ENCODE measurements around the gene SLC3A2.

The SLC3A2 gene

GRCh38 chr11:62909107-62909894 is 28.6 kb downstream of the SLC3A2 start:
- no peak for DNase-seq (ENCODE audit: low read depth in 1 of 2, low spot score in 1 of 2)

- DNase-seq (ENCODE audit: low read depth in 1 of 2, low spot score in 1 of 2): no peak
Observed at GRCh38 chr11:62910141-62910882, 29.6 kb downstream of the SLC3A2 start.

- DNase-seq (ENCODE audit: low read depth in 1 of 2, low spot score in 1 of 2): no peak
Observed at GRCh38 chr11:62911137-62912130, 30.7 kb downstream of the SLC3A2 start.

- no peak for DNase-seq (ENCODE audit: low read depth in 1 of 2, low spot score in 1 of 2)
Observed at GRCh38 chr11:62912268-62912667, 31.6 kb downstream of the SLC3A2 start.

- no peak for DNase-seq (ENCODE audit: low read depth in 1 of 2, low spot score in 1 of 2)
Observed at GRCh38 chr11:62914416-62914815, 33.7 kb downstream of the SLC3A2 start.

GRCh38 chr11:62917906-62918502 is 37.3 kb downstream of the SLC3A2 start:
- no peak for DNase-seq (ENCODE audit: low read depth in 1 of 2, low spot score in 1 of 2)

- no peak for DNase-seq (ENCODE audit: low read depth in 1 of 2, low spot score in 1 of 2)
Observed at GRCh38 chr11:62918531-62918930, 37.8 kb downstream of the SLC3A2 start.

- DNase-seq (ENCODE audit: low read depth in 1 of 2, low spot score in 1 of 2): no peak
Observed at GRCh38 chr11:62919476-62919875, 38.8 kb downstream of the SLC3A2 start.

GRCh38 chr11:62919898-62920640 is 39.4 kb downstream of the SLC3A2 start:
- no peak for DNase-seq (ENCODE audit: low read depth in 1 of 2, low spot score in 1 of 2)

- no peak for DNase-seq (ENCODE audit: low read depth in 1 of 2, low spot score in 1 of 2)
Observed at GRCh38 chr11:62921201-62921572, 40.5 kb downstream of the SLC3A2 start, which contains the start of gene CHRM1. Gene CHRM1, minus strand, starts transcription at chr11:62921363. Its CDS starts 10,263 bp downstream, at chr11:62911100.

- DNase-seq (ENCODE audit: low read depth in 1 of 2, low spot score in 1 of 2): no peak
Observed at GRCh38 chr11:62921573-62922188, 41.0 kb downstream of the SLC3A2 start.

GRCh38 chr11:62922189-62922589 is 41.5 kb downstream of the SLC3A2 start:
- DNase-seq (ENCODE audit: low read depth in 1 of 2, low spot score in 1 of 2): no peak

GRCh38 chr11:62922653-62923431 is 42.1 kb downstream of the SLC3A2 start:
- DNase-seq (ENCODE audit: low read depth in 1 of 2, low spot score in 1 of 2): no peak

GRCh38 chr11:62923601-62924411 is 43.1 kb downstream of the SLC3A2 start:
- no peak for DNase-seq (ENCODE audit: low read depth in 1 of 2, low spot score in 1 of 2)

- no peak for DNase-seq (ENCODE audit: low read depth in 1 of 2, low spot score in 1 of 2)
Observed at GRCh38 chr11:62925308-62925707, 44.6 kb downstream of the SLC3A2 start.

- no peak for DNase-seq (ENCODE audit: low read depth in 1 of 2, low spot score in 1 of 2)
Observed at GRCh38 chr11:62925745-62926679, 45.3 kb downstream of the SLC3A2 start.

Data from activated T-helper 1 cell treated with anti-CD3 and anti-CD28 coated beads, Interleukin-2, amount 50 U/mL, for 16 hours (primary cell).